HL-60/S4 treated with retinoic acid at 250 ng/mL for 4 days and 3 days (cell line): ENCODE data around the gene AGL.
"Not testable (repeated sequence)": the region's sequence is repeated elsewhere in the genome, so short reads cannot be mapped to it uniquely, and the experiment has no call there.

Experiments used
- in situ Hi-C: fragments of 300-500 bp; cut with MboI; formaldehyde crosslinking; loops from 2 replicates; pipeline ENCODE4 v1.7.0; 2022; ENCODE audit warnings: low sequenced_read_pairs

AGL gene

DNA sequence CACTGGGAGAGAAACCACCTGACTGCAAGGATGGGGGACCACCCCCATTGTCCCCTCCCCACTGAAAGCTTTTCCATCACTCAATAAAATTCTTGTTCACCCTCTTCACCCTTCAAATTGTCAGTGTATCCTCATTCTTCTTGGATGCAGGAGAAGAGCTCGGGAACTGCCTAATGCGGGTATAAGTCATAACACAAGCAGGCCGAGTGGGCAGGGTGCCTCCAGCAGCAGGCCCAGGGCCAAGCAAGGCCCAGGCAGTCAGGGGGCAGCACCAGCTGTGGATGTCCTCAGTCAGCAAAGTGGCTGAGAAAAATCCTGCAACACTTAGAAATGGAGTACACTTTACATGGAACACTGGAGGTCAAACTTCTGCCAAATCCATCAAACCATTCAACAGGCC lies 85.9 kb downstream of the AGL start:
- in situ Hi-C loops = no loop called here

DNA sequence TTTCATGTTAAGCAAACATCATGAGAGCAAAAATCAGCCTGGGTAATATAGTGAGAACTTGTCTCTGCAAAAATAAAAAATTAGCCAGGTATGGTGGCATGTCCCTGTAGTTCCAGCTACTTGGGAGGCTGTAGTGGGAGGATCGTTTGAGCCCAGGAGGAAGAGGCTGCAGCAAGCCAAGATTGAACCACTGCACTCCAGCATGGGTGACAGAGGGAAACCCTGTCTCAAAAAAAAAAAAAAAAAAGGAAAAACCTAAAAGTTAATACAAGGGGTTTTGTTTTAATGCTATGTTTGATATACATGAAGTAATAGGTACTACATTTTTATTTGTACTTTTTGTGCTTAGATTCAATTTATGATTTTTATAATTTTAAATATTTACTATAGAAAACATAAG lies 92.6 kb downstream of the AGL start:
- in situ Hi-C loops = no loop called here

DNA sequence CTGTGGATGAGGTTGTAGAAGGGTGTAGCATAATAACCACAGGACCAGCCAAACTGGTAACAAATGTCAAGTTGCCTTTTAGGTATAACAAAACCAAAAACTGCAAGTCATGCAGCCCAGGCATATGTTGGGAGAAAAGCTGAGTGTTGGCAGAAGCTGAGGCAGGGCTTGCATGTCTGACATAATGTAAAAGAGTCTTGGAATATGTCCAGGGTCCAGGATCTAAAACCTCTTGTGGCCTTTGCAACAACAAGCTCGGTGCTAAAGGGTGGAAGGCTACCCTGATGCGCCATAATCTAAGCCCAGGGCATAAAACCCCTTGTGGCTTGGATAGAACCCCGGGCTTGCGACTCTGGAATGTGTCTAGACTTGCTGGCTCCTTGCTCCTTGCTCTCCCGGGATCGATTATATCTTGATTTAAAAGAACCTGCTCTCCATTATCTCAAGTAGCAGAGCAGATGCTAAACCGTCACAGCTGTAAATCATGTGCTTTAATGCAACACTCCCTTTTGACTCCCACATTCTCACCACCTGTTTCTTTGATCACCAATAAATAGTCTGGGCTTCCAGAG lies 93.1 kb downstream of the AGL start:
- in situ Hi-C loops = no loop called here

DNA sequence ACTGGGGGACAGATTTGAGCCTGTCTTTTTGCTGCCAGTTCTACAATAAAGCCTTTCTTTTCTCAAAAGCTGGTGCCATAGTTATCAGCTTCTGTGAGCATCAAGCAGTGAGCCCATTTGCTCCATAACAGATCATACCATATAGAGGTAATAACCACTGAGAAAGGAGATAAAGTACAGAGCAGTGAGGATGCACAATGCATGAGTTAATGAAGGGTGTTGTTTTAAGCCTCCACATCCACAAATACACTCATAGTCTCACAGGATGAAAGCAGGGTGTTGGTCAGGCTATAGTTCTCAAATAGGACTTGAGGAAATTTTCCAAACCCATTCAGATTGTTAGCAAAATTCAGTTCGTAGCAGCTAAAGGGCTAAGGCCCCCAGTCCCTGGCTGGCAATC lies 94.0 kb downstream of the AGL start:
- in situ Hi-C loops = no loop called here

DNA sequence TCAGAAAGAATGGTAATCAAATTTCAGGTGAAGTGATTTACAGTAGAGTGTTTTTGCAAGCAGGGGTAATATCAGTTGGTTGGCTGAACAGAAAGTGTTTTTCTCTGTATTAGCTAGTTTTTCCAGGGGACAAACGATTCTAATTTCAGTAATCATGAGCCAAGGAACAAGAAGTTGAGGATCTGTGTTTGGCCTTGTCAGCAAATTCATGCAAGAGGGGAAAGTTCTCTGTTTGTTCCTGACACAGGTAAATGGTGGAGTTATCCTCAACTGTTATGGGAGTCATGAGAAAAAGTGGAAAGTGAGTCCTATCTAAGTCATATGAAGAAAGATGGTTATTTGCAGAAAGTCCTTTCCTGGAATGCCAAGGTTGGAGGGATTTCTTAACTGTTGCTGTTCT lies 95.0 kb downstream of the AGL start:
- in situ Hi-C loops = no loop called here

DNA sequence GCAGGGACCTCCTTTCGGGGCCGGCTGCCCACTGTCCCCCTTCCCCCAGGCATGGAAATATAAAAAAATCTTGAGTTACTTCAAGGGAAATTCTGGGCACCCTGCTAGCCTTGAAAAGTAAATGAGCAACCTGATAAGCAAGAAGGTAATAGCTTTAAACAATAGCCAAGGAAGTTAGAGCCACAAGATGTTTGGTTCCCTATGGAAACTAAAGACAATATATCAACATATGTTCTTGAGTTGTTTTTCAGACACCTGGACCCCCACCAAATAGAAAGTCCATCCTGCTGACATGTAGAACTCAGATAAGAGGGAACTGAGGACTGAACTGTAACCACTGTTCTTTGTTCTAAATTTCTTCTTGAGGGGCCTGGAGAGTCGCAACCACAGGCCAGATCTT lies 100.3 kb downstream of the AGL start:
- in situ Hi-C loops = no loop called here

DNA sequence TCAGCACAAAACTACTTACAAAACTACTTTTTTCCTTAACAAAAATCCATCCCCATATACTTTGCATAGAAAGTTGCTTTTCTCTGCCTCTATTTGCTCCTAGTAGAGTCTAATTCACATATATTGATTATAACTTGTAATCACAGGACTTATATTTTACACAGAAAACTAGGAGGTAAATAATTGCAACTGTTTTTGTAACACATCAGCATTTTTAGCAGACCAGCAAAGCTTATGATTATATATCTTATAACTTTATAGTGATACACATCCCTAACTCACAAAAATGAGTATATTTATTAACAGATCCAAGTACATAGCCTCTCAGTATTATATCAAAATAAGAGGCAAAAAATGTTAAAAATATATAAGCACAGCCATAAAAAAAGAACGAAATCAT lies 102.4 kb downstream of the AGL start:
- in situ Hi-C loops = no loop called here

DNA sequence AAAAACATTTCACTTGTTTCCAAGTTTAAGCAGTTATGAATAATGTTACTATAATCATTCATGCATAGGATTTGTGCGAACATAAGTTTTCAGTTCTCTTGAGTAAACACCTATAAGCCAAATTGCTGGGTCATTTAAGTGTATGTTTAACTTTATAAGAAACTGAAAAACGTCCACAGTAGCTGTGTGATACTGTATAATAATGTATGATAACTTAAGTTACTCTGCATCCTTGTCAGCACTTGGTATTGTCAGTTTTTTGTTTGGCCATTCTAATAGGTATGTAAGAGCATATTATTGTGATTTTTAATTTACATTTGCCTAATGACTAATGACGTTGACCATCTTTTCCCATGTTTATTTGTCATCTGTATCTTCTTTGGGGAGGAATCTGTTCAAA lies 105.2 kb downstream of the AGL start:
- in situ Hi-C loops = no loop called here

DNA sequence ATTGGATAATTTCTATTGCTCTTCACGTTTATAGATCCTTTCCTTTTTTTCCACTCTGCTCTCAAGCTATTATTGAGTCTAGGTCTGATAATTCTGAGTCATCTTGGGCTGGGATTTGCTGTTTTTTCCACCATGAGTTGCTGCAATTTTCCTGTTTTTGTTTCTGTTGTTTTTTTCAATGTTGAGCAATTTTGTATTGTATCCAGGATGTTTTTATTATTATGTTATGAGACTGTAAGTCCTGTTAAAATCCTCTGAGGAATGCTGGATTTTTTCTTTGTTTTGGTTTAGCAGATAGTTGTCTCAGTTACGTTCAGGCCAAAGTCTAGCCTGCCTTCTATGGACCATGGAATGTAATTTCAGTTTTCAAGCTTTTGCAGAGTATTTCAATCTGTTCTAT lies 106.6 kb downstream of the AGL start:
- in situ Hi-C loops = no loop called here

DNA sequence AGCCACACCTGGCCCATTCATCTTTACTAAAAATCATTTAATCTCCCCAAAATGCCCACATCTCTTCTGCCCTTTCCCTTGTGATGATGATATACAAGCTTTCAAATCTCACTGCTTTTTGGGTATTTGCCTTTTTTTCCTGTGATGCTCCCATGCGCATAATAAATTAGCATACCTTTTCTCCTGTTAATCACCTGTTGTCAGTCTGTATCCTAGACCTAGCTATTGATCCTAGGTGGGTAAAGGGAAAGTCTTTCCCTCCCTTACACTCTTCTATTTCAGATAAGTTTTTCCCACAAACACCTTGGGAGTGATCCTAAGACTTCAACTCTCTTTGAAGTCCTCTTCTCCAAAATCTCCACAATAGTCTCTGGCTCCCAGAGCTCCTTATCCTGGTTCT lies 107.7 kb downstream of the AGL start:
- in situ Hi-C loops = no loop called here

DNA sequence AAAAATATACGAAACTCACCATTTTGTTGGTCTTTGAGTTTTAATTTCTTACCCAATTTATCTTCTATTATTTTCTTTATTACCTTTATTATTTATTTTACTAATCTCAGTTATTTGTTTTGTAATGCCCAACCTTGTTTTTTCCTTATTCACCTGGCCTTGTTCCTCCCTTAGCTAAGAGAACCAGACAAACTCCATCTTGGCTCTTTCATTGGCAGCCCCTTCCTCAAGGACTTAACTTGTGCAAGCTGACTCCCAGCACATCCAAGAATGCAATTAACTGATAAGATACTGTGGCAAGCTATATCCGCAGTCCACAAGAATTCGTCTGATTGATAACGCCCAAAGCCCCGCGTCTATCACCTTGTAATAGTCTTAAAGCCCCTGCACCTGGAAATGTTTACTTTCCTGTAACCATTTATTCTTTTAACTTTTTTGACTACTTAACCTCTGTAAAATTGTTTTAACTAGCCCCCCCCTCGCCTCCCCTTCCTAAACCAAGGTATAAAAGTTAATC lies 109.1 kb downstream of the AGL start:
- in situ Hi-C loops = not testable (repeated sequence)

DNA sequence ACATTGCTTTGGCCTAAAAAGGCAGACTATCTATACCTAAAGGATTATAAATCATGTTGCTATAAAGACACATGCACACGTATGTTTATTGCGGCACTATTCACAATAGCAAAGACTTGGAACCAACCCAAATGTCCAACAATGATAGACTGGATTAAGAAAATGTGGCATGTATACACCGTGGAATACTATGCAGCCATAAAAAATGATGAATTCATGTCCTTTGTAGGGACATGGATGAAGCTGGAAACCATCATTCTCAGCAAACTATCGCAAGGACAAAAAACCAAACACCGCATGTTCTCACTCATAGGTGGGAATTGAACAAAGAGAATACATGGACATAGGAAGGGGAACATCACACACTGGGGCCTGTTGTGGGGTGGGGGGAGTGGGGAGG lies 110.1 kb downstream of the AGL start:
- in situ Hi-C loops = not testable (repeated sequence)

DNA sequence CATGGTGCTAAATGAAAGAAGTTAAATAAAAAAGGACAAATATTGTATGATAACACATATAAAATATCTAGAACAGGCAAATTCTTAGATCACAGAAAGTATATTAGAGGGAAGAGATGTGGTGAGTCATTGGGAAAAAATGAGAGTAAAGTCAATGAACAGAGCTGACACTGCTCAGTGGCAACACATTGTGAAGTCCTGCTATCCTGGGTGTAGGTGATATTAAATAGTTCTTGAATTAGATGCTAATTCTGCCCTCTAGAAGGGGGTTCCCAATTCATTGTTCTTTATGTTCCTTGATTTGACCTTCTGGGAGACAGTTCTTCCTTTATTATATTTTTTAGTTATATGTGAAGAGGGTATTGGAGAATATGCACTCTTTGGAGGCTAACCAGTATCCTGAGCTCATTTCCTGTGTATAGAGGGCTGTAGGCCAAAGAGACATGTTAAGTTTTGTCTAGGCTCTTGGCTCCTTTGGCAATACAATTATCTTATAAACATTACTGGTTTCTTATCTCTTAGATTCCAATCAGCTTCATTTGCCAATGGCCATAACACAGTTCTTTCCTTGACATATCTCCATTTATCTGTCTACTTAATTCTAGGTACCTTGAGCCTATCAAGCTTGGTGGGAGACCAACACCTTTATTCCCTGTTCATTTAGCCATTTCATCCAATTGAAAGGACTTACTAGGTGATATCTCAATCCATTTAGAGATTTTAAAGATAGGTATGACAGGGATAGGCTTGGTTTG lies 113.1 kb downstream of the AGL start:
- in situ Hi-C loops = no loop called here

DNA sequence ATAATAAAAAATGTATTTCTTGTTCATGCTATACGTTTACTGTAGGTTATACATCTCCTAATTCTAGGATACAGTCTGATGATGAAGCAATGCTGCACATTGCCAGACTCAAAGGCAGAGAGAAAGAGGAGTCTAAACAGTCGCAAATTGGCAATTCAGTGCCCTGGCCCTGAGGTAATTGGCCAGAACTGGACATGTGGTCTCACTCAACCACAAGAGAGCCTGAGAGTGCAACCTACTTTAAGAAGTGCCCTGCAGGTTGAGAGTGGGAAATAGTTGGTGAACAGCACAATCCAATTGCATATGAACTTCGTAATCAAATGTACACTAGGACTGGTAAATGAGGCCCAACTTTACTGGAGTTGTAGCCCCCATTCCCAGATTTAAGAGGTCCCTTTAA lies 114.6 kb downstream of the AGL start:
- in situ Hi-C loops = no loop called here

DNA sequence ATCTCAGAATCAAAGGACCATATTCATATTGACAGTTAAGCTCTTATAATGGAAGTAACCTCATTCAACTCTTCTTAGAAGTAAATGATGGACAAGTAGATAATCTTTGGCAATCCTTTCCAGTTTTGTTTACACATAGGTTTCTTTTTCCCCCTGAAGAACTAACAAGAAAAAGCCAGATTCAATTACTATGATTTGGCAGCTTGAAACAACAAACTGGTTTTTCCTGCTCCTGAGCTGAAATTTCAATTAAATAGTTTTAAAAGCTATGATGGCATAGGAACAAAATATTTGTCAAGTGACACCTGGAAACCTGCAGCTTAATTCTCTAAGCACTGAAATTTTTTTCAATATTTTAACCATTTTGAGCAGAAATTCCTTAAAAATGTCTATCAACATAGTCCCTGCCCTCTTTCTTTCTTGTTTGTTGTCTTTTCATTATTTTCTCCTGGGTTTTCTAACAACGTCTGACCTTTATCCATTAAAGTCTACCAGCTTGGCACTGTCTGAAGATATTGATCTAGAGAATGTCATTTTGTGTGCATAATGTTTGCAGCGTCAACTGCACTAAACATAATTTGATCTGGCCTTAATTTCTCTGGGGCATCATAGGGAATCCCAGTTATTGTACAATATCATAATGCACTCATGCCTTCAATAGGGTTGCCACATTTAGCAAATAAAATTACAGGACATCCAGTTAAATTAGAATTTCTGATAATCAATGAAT lies 115.7 kb downstream of the AGL start:
- in situ Hi-C loops = no loop called here

DNA sequence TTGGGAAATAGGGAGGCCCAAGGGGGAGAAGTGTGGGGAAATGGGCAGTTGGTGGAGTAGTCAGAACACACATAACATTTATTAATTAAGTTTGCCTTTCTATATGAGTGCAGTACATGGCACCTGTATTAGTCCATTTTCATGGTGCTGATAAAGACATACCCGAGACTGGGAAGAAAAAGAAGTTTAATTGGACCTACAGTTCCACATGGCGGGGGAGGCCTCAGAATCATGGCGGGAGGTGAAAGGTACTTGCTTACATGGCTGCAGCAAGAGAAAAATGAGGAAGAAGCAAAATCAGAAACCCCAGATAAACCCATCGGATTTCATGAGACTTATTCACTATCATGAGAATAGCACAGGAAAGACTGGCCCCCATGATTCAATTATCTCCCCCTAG lies 118.1 kb downstream of the AGL start:
- in situ Hi-C loops = no loop called here

DNA sequence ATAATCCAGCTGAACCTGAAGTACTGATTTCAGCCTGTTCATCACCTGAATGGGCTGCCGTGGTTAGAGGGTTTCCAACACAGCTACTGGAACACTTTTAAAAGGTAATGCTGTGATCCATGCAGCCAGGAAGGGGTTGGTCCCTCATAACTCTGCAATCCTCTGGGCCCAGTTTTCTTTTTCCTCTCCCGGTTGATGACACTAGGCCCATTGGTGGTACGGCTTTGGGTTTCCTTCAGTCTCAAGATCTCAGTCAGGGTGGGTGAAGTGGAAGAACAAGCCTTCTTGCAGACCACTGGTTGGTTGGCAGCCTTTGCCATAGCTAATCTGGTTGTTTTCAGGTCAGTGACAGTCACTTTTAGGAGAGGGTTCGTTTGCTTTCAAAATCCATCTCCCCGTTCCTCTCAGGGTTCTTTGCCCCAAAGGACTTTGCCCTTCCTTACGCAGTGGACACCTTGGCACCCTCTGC lies 119.1 kb downstream of the AGL start:
- in situ Hi-C loops = no loop called here

DNA sequence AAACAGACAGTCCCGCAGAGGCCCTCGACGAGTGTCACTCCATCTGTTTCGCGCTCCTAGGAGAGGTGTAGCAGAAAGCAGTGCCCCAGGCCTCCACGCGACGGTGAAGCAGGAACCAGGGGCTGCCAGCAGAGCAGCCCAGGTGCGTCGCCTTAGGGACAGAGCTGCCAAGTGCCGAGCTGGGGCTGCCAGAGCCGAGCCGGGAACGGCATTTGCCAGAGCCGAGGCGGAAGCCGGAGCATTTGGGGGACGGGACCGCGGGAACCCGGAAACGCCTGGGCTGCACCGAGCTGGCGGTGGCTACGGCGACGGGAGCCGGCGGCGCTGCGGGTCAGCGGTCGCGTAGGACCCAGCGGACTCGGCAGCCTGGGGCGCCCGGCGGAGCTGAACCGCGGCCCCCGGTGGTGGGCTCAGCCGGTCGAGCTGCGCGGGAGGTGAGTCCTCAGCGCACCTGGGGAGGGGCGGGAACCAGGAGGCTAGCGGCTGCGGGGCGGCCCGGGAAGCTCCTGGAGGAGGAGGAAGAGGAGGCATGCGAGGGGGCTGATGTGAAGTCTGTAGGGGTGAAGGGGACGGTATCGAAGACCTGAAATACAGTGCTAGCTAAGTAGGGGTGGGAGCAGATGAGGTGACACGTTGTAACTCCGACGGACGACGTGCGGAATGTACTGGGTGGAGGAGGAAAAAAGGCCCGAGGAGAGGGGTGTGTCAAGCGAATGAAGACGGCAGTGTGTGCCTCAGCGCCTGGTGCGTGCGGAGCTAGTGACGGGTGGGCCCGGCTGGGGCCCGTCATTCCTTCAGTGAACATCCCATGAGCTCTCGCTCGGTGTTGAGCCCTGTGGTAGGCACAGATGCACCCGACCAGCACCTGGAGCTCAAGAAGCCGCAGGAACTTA lies 119.8 kb downstream of the AGL start, which contains the start of gene SLC35A3:
TSS of gene SLC35A3 (plus strand) at position 268 of the 893 bp plus-strand sequence. CDS start 23,559 bp downstream, outside the sequence.
- in situ Hi-C loops = no loop called here

DNA sequence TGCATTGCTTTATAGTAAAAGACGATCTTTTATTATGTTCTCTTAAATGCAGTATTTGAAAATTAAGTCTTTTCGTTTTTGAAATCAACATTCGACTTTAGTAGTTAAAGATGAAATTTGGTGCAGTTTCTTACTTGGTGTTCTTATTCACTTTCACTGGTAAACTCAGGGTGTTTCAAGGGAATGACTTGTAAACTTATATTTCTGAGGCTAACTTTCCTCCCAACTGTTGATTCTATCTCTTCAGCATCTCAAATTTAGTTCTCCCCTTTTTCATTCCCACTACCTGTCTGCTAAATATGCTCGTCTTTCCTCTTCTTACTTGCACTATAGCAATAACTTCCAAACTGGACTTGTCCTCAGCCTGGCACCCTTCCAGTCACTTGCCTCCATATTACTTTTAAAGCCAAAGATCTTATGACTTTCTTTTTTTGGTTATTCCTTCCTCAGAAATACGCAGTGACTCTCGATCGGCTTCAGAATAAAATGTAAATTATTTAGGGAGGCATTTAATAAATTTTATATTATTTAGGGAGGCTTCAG lies 120.6 kb downstream of the AGL start:
- in situ Hi-C loops = no loop called here

DNA sequence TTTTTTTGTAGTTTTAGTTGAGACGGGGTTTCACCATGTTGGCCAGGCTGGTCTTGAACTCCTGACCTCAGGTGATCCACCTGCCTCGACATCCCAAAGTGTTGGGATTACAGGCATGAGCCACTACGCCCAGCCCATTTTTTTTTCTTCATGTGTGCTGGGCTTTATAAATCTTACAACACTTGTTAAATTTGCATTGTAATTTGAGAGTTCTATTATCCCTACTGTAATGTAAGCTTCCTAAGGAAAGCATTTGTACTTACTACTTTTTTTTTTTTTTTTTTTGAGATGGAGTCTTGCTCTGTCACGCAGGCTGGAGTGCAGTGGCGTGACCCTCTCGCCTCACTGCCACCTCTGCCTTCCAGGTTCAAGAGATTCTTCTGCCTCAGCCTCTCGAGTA lies 121.9 kb downstream of the AGL start:
- in situ Hi-C loops = not testable (repeated sequence)
